Measurements from ENCODE around the gene KLHL26.

DNA sequence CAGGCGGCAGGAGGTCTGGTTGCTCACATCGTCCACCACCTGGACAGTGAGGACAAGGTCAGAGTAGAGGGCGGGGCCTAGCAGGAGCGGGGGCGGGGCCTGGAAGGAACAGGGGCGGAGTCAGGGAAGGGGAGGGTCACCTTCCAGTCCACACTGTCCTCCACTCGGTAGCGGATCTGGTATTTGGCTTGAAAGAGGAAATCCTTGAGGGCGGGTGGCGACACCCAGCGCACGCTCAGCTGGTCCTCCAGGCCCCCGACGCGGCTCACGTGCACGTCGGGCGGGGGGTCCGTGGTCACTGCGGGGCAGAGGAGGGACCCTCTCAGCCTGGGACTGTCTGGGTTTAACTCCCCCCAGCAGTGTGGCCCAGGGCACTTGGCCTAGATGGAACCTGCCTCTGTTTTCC is 40.1 kb upstream of the KLHL26 start:
- no peak for TF ChIP-seq ZFP30 (CRISPR knock-in tag; IDR thresholded peaks at IDR 0.05; ENCODE audit: borderline replicate concordance)
- TF ChIP-seq, protein P1, sequence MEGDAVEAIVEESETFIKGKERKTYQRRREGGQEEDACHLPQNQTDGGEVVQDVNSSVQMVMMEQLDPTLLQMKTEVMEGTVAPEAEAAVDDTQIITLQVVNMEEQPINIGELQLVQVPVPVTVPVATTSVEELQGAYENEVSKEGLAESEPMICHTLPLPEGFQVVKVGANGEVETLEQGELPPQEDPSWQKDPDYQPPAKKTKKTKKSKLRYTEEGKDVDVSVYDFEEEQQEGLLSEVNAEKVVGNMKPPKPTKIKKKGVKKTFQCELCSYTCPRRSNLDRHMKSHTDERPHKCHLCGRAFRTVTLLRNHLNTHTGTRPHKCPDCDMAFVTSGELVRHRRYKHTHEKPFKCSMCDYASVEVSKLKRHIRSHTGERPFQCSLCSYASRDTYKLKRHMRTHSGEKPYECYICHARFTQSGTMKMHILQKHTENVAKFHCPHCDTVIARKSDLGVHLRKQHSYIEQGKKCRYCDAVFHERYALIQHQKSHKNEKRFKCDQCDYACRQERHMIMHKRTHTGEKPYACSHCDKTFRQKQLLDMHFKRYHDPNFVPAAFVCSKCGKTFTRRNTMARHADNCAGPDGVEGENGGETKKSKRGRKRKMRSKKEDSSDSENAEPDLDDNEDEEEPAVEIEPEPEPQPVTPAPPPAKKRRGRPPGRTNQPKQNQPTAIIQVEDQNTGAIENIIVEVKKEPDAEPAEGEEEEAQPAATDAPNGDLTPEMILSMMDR (IDR thresholded peaks at IDR 0.05 in 2 of 3, conservative IDR thresholded peaks at IDR 0.05 in 1 of 3; ENCODE audit: insufficient read depth in 2 of 3, low read depth in 1 of 3, low read length in 3 of 3) = peak in 2 of 3 experiments; percentile 16 to 22; a peak in 3 of 6 replicates
- peak; percentile 85 to 87 for TF ChIP-seq NRF1 (conservative IDR thresholded peaks at IDR 0.05 in 1 of 2, IDR thresholded peaks at IDR 0.05 in 1 of 2)
- TF ChIP-seq CREB1 (IDR thresholded peaks at IDR 0.05) = no peak
- TF ChIP-seq CREB1 (CRISPR knock-in tag; IDR thresholded peaks at IDR 0.05) = no peak
- no peak for TF ChIP-seq SMARCC2 (IDR thresholded peaks at IDR 0.05; ENCODE audit: low read depth)
- no peak for TF ChIP-seq HMG20A (CRISPR knock-in tag; conservative IDR thresholded peaks at IDR 0.05)
- 0 out of 2 replicates have a peak, but pooled peaks have one; percentile 23 for TF ChIP-seq SMAD4 (CRISPR knock-in tag; conservative IDR thresholded peaks at IDR 0.05)
- no peak for TF ChIP-seq NFYB (IDR thresholded peaks at IDR 0.05; ENCODE audit: extremely low read depth, insufficient read length)
- TF ChIP-seq ZC3H4 (CRISPR knock-in tag; IDR thresholded peaks at IDR 0.05; ENCODE audit: borderline replicate concordance) = no peak
- TF ChIP-seq, protein P2, sequence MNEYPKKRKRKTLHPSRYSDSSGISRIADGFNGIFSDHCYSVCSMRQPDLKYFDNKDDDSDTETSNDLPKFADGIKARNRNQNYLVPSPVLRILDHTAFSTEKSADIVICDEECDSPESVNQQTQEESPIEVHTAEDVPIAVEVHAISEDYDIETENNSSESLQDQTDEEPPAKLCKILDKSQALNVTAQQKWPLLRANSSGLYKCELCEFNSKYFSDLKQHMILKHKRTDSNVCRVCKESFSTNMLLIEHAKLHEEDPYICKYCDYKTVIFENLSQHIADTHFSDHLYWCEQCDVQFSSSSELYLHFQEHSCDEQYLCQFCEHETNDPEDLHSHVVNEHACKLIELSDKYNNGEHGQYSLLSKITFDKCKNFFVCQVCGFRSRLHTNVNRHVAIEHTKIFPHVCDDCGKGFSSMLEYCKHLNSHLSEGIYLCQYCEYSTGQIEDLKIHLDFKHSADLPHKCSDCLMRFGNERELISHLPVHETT (CRISPR knock-in tag; conservative IDR thresholded peaks at IDR 0.05 in 1 of 2, IDR thresholded peaks at IDR 0.05 in 1 of 2) = no peak
- TF ChIP-seq NELFE (IDR thresholded peaks at IDR 0.05; ENCODE audit: insufficient read depth, insufficient read length) = no peak
- no peak for TF ChIP-seq XRCC4 (IDR thresholded peaks at IDR 0.05; ENCODE audit: extremely low read depth, insufficient read depth, insufficient read length)
- TF ChIP-seq, protein P3, sequence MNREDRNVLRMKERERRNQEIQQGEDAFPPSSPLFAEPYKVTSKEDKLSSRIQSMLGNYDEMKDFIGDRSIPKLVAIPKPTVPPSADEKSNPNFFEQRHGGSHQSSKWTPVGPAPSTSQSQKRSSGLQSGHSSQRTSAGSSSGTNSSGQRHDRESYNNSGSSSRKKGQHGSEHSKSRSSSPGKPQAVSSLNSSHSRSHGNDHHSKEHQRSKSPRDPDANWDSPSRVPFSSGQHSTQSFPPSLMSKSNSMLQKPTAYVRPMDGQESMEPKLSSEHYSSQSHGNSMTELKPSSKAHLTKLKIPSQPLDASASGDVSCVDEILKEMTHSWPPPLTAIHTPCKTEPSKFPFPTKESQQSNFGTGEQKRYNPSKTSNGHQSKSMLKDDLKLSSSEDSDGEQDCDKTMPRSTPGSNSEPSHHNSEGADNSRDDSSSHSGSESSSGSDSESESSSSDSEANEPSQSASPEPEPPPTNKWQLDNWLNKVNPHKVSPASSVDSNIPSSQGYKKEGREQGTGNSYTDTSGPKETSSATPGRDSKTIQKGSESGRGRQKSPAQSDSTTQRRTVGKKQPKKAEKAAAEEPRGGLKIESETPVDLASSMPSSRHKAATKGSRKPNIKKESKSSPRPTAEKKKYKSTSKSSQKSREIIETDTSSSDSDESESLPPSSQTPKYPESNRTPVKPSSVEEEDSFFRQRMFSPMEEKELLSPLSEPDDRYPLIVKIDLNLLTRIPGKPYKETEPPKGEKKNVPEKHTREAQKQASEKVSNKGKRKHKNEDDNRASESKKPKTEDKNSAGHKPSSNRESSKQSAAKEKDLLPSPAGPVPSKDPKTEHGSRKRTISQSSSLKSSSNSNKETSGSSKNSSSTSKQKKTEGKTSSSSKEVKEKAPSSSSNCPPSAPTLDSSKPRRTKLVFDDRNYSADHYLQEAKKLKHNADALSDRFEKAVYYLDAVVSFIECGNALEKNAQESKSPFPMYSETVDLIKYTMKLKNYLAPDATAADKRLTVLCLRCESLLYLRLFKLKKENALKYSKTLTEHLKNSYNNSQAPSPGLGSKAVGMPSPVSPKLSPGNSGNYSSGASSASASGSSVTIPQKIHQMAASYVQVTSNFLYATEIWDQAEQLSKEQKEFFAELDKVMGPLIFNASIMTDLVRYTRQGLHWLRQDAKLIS (CRISPR knock-in tag; IDR thresholded peaks at IDR 0.05) = no peak
